Loucy (cell line): ENCODE results near the gene FBXL19.

Experiments used
- H2AFZ ChIP-seq: fragments of 200-600 bp; sonication (generic); 2 replicates; pipeline ENCODE4 v1.6.0; 2016; ENCODE audit warnings: antibody characterized with exemption, mild to moderate bottlenecking, low read length, moderate library complexity
- H3F3A ChIP-seq: fragments of 200-600 bp; 2 replicates; pipeline ENCODE4 v1.6.0; 2016; ENCODE audit warnings: antibody characterized with exemption, low read depth, mild to moderate bottlenecking
- H3K27me3 ChIP-seq: fragments of 200-600 bp; sonication (generic); 2 replicates; pipeline ENCODE4 v1.6.1; 2014; ENCODE audit warnings: low read length, mild to moderate bottlenecking; ENCODE audit not compliant: insufficient read depth, poor library complexity, severe bottlenecking
- H3K36me3 ChIP-seq: fragments of 200-600 bp; sonication (generic); 2 replicates; pipeline ENCODE4 v1.6.1; 2016; ENCODE audit warnings: low read length; ENCODE audit not compliant: insufficient read depth
- H3K4me1 ChIP-seq: fragments of 200-600 bp; sonication (generic); 2 replicates; pipeline ENCODE4 v1.5.1; 2014; ENCODE audit warnings: low read length, mild to moderate bottlenecking; ENCODE audit not compliant: insufficient read depth, poor library complexity, severe bottlenecking
- H3K4me2 ChIP-seq: fragments of 200-600 bp; sonication (generic); 2 replicates; pipeline ENCODE4 v1.6.0; 2014; ENCODE audit warnings: antibody characterized with exemption, low read length, low read depth, mild to moderate bottlenecking; ENCODE audit not compliant: poor library complexity, severe bottlenecking
- H3K4me3 ChIP-seq: fragments of 200-600 bp; sonication (generic); 2 replicates; pipeline ENCODE4 v1.5.1; 2014; ENCODE audit warnings: low read length, mild to moderate bottlenecking, mixed read lengths; ENCODE audit not compliant: poor library complexity, severe bottlenecking
- H3K79me2 ChIP-seq: fragments of 200-600 bp; sonication (generic); 2 replicates; pipeline ENCODE4 v1.6.1; 2014; ENCODE audit warnings: low read length; ENCODE audit not compliant: insufficient read depth
- H3K9ac ChIP-seq: fragments of 200-600 bp; sonication (generic); 2 replicates; pipeline ENCODE4 v1.6.0; 2014; ENCODE audit warnings: mild to moderate bottlenecking, low read depth, low read length, moderate library complexity; ENCODE audit not compliant: poor library complexity, severe bottlenecking
- H3K9me2 ChIP-seq: fragments of 200-600 bp; sonication (generic); replicated peaks from 2 replicates; pipeline ENCODE4 v1.6.1; 2016; ENCODE audit warnings: low read depth, low read length, mixed read lengths
- H3K9me3 ChIP-seq: fragments of 200-600 bp; sonication (generic); 2 replicates; pipeline ENCODE4 v1.6.1; 2014; ENCODE audit warnings: mild to moderate bottlenecking, antibody characterized with exemption, low read length, low read depth; ENCODE audit not compliant: insufficient read depth
- H4K20me1 ChIP-seq: fragments of 200-600 bp; sonication (generic); 2 replicates; pipeline ENCODE4 v1.6.0; 2014; ENCODE audit warnings: antibody characterized with exemption, low read length, mild to moderate bottlenecking; ENCODE audit not compliant: insufficient read depth, poor library complexity, severe bottlenecking
- EZH2phosphoT487 ChIP-seq: fragments of 200-600 bp; IDR thresholded peaks from 2 replicates; pipeline ENCODE4 v1.6.1; 2018; ENCODE audit warnings: antibody characterized with exemption, mild to moderate bottlenecking, moderate library complexity, borderline replicate concordance
- TF ChIP-seq, protein P1 (sequence below): fragments of 200-600 bp; sonication (generic); conservative IDR thresholded peaks from 2 replicates; pipeline ENCODE4 v1.5.1; 2014; ENCODE audit warnings: mild to moderate bottlenecking, antibody characterized with exemption, low read length

Gene FBXL19

DNA sequence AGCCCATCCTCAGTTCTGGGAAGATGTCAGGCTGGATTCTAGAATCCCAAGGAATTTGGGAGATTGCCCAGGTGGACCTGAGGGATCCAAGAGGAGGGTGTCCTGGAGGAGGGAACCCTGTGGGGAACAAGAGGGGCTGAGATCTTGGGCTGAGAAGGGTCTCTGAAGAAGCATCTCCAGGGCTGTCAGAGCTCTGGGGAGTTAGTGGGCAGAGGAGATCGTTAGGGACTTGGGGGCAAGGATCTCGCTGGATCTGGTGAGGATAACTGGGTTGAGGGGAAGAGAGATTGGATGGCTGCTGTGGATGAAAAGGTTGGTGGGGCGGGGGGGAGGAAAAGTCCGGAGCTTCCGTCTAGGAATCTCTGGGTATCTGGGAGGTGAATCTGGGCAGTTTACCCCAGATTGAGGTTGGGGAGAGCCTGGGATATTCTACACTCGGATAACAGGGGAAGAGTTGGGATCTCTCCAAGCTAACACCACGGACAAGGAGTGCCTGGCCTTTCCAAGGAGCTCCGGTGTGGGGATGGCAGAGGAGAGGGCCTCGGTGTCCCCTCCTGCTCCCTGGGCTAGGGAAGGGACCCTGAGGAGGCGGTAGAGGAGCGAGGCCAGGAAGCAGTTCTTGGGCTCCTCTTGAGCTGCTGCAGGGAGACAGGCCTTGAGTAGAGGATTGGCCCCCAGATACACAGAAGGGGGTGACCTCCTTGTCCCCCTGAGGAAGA, 1.7 kb downstream of the FBXL19 start:
- H3K36me3 ChIP-seq: peaks cover 5% of the 10 kb centered on the region; the same call in 1 of the 2 replicates
- no peaks in the 10 kb centered on the region for H3K27me3 ChIP-seq
- peak overlapping the region; percentile 82 for H3K4me3 ChIP-seq
- peaks cover 14% of the 10 kb centered on the region for H4K20me1 ChIP-seq
- peak overlapping the region; percentile 100 for H3K4me2 ChIP-seq
- H3K79me2 ChIP-seq: peaks cover 40% of the 10 kb centered on the region
- H2AFZ ChIP-seq: no peak overlapping the region
- H3K9ac ChIP-seq: peak overlapping the region; percentile 83
- no peak for TF ChIP-seq EZH2phosphoT487
- TF ChIP-seq, protein P1, sequence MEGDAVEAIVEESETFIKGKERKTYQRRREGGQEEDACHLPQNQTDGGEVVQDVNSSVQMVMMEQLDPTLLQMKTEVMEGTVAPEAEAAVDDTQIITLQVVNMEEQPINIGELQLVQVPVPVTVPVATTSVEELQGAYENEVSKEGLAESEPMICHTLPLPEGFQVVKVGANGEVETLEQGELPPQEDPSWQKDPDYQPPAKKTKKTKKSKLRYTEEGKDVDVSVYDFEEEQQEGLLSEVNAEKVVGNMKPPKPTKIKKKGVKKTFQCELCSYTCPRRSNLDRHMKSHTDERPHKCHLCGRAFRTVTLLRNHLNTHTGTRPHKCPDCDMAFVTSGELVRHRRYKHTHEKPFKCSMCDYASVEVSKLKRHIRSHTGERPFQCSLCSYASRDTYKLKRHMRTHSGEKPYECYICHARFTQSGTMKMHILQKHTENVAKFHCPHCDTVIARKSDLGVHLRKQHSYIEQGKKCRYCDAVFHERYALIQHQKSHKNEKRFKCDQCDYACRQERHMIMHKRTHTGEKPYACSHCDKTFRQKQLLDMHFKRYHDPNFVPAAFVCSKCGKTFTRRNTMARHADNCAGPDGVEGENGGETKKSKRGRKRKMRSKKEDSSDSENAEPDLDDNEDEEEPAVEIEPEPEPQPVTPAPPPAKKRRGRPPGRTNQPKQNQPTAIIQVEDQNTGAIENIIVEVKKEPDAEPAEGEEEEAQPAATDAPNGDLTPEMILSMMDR: no peak
- H3K4me1 ChIP-seq: peaks cover 29% of the 10 kb centered on the region
- H3F3A ChIP-seq: no peaks in the 10 kb centered on the region
- H3K9me2 ChIP-seq: no peaks in the 10 kb centered on the region
- no peaks in the 10 kb centered on the region for H3K9me3 ChIP-seq

DNA sequence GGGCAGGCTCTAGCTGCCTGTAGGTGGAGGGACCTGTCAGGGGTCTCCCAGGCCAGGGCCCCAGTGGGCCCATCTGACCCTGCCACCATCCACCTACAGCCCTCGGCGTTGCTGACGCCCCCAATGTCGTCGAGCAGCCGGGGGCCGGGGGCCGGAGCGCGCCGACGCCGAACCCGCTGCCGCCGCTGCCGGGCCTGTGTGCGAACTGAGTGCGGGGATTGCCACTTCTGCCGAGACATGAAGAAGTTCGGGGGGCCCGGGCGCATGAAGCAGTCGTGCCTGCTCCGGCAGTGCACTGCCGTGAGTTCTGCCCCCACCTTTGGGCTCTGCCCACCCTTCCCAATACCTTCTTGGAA, 2.2 kb downstream of the FBXL19 start:
- Histone ChIP-seq H3K9ac (peak overlapping the region; percentile 83), H3K4me3 (peak overlapping the region; percentile 82), H4K20me1 (peaks cover 14% of the 10 kb centered on the region), H3K4me1 (peaks cover 29% of the 10 kb centered on the region), H3K9me2 (no peaks in the 10 kb centered on the region), H3F3A (no peaks in the 10 kb centered on the region), H3K4me2 (peak overlapping the region; percentile 100), H3K9me3 (no peaks in the 10 kb centered on the region), H3K27me3 (no peaks in the 10 kb centered on the region), H2AFZ (no peak overlapping the region), H3K79me2 (peaks cover 40% of the 10 kb centered on the region), H3K36me3 (peaks cover 11% of the 10 kb centered on the region; the same call in 1 of the 2 replicates)
- TF ChIP-seq, protein P1: no peak
- TF ChIP-seq EZH2phosphoT487: no peak

DNA sequence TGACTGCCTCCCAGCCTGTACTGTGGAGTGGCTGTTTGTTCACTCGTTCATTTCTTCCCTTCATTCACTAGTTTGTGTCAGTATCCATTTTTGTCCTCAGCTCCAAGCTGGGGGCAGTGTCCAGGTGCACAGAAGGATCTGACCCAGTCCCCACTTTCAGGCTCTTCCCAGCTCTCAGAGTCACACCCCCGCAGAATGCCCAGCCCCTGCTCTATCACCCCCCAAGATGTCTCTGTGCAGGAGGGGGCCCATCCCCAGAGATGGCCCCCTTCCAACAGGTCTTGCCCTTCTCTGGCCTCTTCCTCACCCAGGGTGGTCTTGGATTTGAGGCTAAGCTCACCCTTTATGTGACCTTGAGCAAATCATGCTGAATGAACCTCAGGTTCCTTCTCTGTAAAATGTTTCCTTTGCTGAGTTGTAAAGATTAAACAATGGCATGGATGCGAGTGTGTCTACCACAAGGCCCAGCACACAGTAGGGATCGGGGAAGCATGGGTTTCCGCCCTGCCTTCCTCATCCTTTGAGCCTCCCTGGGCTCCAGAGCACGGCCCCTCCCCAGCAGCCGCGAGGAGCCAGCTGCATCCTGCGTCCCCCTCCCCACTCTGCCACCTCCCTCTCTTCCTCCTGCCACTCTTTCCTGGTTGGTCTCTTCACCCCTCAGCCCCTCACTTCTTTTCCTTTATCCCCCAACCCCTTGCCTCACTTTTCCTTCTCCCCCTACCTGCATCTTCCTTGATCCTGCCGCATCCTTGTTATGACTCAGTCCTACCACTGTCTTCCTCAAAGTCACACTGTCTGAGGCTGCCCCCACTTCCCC, 2.8 kb downstream of the FBXL19 start:
- Histone ChIP-seq H3K4me3 (peak overlapping the region; percentile 82), H3K4me2 (peak overlapping the region; percentile 100), H3K36me3 (peaks cover 17% of the 10 kb centered on the region; the same call in 1 of the 2 replicates), H3K27me3 (no peaks in the 10 kb centered on the region), H3K79me2 (peaks cover 40% of the 10 kb centered on the region), H4K20me1 (peaks cover 14% of the 10 kb centered on the region), H3K9me3 (no peaks in the 10 kb centered on the region), H3K9ac (peak overlapping the region; percentile 83), H3K4me1 (peaks cover 29% of the 10 kb centered on the region), H2AFZ (no peak overlapping the region), H3F3A (no peaks in the 10 kb centered on the region), H3K9me2 (no peaks in the 10 kb centered on the region)
- no peak for TF ChIP-seq EZH2phosphoT487
- TF ChIP-seq, protein P1: no peak
